Glutamatergic neuron (in vitro differentiated cells): ENCODE results near the gene GID8. TPM values are rescaled to one million over a fixed set of nuclear protein-coding genes. Genes with fewer than 3 reads are reported as not detected.

Experiments used
- DNase-seq: peaks from one replicate; pipeline ENCODE4 v3.0.0; 2022
- H3K27ac Mint-ChIP-seq: one replicate; pipeline ENCODE4 v1.8.0; 2020; ENCODE audit warnings: mild to moderate bottlenecking, mixed read lengths, inconsistent platforms; ENCODE audit not compliant: unreplicated experiment
- H3K27me3 Mint-ChIP-seq: one replicate; pipeline ENCODE4 v1.8.0; 2020; ENCODE audit warnings: mild to moderate bottlenecking, moderate library complexity, mixed read lengths, inconsistent platforms; ENCODE audit not compliant: unreplicated experiment
- H3K36me3 Mint-ChIP-seq: one replicate; pipeline ENCODE4 v1.8.0; 2020; ENCODE audit warnings: mild to moderate bottlenecking, mixed read lengths, inconsistent platforms; ENCODE audit not compliant: unreplicated experiment
- H3K4me1 Mint-ChIP-seq: one replicate; pipeline ENCODE4 v1.8.0; 2020; ENCODE audit warnings: mild to moderate bottlenecking, low read depth, mixed read lengths, inconsistent platforms; ENCODE audit not compliant: unreplicated experiment
- H3K4me3 Mint-ChIP-seq: one replicate; pipeline ENCODE4 v1.8.0; 2020; ENCODE audit warnings: mild to moderate bottlenecking, mixed read lengths, inconsistent platforms; ENCODE audit not compliant: unreplicated experiment
- H3K9me3 Mint-ChIP-seq: one replicate; pipeline ENCODE4 v1.8.0; 2020; ENCODE audit warnings: mild to moderate bottlenecking, moderate library complexity, mixed read lengths, inconsistent platforms; ENCODE audit not compliant: unreplicated experiment
- total RNA-seq: library from RNA; stranded (reverse); fragmentation: NEBNext Ultra II Directional; extraction: Animal tissue kit (Norgen Biotek cat#: 25700); gene quantifications from one replicate; pipeline ENCODE4 v1.2.1, GENCODE V29; 2021; ENCODE audit not compliant: unreplicated experiment
- TF ChIP-seq, protein P1 (sequence below): fragments of 200-600 bp; sonication (generic); IDR thresholded peaks from one replicate; pipeline ENCODE4 v1.5.0; 2021; ENCODE audit not compliant: partially characterized antibody, unreplicated experiment

GID8 gene
- total RNA-seq, 1 donor from 2014 or later, result 57.8 TPM

DNA sequence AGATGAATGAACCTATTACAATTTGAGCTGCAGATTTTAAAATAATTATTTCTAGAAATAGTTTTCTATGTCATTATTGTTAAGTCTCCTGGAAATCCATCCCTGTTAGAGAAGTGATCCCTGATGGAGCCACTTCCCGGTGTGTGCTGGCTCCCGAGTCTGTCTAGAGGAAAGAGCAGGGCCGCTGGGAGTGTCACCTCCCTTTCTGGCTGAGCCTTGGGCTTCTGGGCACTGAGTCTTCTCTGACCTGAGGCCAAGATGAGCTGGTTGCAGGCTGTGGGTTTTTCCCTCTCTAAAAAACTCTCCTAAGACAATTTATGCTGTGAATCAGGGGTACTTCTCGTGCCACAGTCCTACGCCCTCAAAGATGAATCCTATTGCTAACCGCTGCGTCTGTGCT is 47.5 kb upstream of the GID8 start:
- Mint-ChIP-seq H3K4me1 (peaks cover 25% of the 10 kb centered on the region), H3K36me3 (no peaks in the 10 kb centered on the region), H3K27me3 (peaks cover 9% of the 10 kb centered on the region), H3K27ac (no peak overlapping the region), H3K9me3 (peaks cover 2% of the 10 kb centered on the region), H3K4me3 (no peak overlapping the region)
- no peak for DNase-seq
- TF ChIP-seq, protein P1, sequence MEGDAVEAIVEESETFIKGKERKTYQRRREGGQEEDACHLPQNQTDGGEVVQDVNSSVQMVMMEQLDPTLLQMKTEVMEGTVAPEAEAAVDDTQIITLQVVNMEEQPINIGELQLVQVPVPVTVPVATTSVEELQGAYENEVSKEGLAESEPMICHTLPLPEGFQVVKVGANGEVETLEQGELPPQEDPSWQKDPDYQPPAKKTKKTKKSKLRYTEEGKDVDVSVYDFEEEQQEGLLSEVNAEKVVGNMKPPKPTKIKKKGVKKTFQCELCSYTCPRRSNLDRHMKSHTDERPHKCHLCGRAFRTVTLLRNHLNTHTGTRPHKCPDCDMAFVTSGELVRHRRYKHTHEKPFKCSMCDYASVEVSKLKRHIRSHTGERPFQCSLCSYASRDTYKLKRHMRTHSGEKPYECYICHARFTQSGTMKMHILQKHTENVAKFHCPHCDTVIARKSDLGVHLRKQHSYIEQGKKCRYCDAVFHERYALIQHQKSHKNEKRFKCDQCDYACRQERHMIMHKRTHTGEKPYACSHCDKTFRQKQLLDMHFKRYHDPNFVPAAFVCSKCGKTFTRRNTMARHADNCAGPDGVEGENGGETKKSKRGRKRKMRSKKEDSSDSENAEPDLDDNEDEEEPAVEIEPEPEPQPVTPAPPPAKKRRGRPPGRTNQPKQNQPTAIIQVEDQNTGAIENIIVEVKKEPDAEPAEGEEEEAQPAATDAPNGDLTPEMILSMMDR, result no peak

DNA sequence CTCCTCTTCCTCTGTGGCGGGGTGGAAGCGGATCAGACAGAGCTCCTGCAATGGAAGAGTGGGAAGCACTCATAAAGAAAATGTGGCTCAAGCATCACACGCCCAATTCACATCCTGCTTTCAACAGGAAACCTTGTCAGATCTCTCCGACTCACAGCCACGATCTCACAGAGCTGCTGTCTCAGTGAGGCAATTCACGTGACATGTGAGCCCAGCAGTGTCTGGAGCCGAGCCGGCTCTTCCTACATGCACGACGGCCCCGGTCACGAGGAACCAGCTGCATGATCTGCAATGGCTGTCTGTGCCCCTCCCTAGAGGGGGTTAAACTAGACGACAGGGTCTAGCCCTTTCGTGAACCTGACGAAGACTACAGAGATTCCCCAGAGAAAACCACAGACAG is 46.8 kb upstream of the GID8 start:
- Mint-ChIP-seq H3K4me3 (peak overlapping the region; percentile 31), H3K4me1 (peaks cover 25% of the 10 kb centered on the region), H3K27me3 (peaks cover 9% of the 10 kb centered on the region), H3K36me3 (no peaks in the 10 kb centered on the region), H3K27ac (peak overlapping the region; percentile 44), H3K9me3 (peaks cover 7% of the 10 kb centered on the region)
- TF ChIP-seq, protein P1, result no peak
- DNase-seq, result peak; percentile 57

DNA sequence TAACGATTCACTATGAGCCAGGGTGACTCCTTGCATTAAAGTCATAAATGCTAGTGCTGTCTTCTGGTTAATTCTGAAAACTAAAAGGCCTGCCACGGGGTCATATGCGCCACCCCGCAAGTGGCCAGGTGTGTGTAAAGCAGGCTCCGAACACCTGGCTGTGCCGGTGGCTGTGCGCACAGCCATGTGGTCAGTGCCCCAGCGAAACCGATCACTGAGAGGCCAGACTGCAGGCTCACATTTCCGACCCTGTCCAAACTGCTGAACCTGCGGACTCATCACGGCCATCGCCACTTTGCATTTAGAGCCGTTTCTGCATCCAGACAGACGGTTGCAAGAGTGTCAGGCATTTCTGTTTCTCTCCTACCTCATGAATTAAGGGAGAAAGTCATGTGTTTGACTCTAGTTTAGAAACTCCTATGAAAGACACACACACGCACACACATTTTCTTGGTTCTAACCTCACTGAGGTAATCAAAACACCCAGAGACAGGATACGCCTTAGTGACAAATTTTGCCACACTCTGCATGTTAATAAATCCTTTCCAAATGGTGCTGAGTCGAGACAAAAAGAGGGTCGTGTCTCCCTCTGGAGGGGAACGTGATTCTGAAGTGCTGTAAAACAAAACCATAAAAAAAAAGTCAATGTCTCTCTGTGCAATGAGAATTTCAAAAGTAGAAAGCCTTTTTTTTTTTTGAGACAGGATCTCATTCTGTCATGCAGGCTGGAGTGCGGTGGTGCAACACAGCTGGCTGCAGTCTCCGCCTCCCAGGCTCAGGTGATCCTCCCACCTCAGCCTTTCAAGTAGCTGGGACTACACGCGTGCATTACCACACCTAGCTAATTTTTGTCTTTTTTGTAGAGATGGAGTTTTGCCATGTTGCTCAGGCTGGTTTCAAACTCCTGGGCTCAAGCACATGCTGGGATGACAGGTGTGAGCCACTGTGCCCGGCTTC is 45.3 kb upstream of the GID8 start:
- TF ChIP-seq, protein P1, result no peak
- Mint-ChIP-seq H3K9me3 (peaks cover 9% of the 10 kb centered on the region), H3K4me1 (peaks cover 26% of the 10 kb centered on the region), H3K27ac (no peak overlapping the region), H3K36me3 (no peaks in the 10 kb centered on the region), H3K27me3 (peaks cover 9% of the 10 kb centered on the region), H3K4me3 (no peak overlapping the region)
- DNase-seq, result no peak

DNA sequence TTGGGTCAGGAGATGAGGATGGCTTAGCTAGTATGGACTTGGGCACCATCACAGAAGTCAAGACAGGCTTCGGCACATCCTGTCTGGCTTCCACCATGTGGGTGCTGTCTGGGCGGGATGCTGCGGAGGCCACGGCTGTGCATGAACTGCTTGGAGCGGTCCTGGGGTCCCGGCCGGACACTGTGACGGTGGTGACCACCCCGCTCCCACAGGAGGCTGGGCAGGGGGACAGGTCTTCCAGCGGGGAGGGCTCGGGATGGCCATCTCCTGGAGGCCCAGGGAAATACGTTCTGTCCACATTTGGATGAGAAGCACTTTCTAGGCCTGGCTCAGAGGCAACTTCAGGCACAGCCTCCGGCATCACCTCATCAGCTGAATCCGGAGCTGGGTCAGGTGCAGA is 44.2 kb upstream of the GID8 start:
- H3K9me3 Mint-ChIP-seq, result peaks cover 14% of the 10 kb centered on the region
- peaks cover 36% of the 10 kb centered on the region for H3K4me1 Mint-ChIP-seq
- no peaks in the 10 kb centered on the region for H3K36me3 Mint-ChIP-seq
- peaks cover 6% of the 10 kb centered on the region for H3K27me3 Mint-ChIP-seq
- no peak overlapping the region for H3K27ac Mint-ChIP-seq
- DNase-seq, result no peak
- TF ChIP-seq, protein P1, result no peak
- H3K4me3 Mint-ChIP-seq, result no peak overlapping the region

DNA sequence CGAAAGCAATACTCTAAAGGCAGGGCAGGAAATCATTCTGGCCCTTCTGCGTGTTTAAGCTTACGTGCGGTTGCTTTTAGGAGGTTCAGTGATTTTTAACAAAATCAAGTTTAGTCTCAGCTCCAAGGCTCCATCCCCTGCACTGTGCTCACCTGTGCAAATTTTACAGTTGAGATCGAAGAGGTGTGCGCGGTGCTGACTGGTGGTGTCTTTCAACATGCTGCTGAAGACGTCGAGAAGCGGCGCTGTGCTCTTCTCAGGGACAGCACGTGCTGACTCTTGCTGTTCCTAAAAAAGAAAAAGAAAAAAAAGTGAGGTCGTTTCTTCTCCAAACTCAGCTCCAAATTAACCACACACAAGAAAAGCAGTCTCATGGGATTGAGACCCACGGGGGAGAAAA is 43.7 kb upstream of the GID8 start:
- peaks cover 7% of the 10 kb centered on the region for H3K27me3 Mint-ChIP-seq
- no peak overlapping the region for H3K4me3 Mint-ChIP-seq
- H3K36me3 Mint-ChIP-seq, result no peaks in the 10 kb centered on the region
- DNase-seq, result no peak
- no peak overlapping the region for H3K27ac Mint-ChIP-seq
- TF ChIP-seq, protein P1, result no peak
- peaks cover 42% of the 10 kb centered on the region for H3K4me1 Mint-ChIP-seq
- H3K9me3 Mint-ChIP-seq, result peaks cover 18% of the 10 kb centered on the region
